ENCODE data around the gene SEMA3E.

GRCh38 chr7:83415840-83416239 is 233.1 kb downstream of the SEMA3E start:
- TF ChIP-seq CTCF (IDR thresholded peaks at IDR 0.05; ENCODE audit: low read depth, low read length) (no peak), EZH2phosphoT487 (IDR thresholded peaks at IDR 0.05; ENCODE audit: low read depth) (no peak)
